GM21390 (cell line): ENCODE data around the gene NCBP1.
"Not testable (repeated sequence)": the region's sequence is repeated elsewhere in the genome, so short reads cannot be mapped to it uniquely, and the experiment has no call there.

Experiments
- ATAC-seq: cut with Tn5 transposase; IDR thresholded peaks from one replicate; pipeline ENCODE4 v1.9.1; 2021; ENCODE audit not compliant: unreplicated experiment

Gene NCBP1

DNA sequence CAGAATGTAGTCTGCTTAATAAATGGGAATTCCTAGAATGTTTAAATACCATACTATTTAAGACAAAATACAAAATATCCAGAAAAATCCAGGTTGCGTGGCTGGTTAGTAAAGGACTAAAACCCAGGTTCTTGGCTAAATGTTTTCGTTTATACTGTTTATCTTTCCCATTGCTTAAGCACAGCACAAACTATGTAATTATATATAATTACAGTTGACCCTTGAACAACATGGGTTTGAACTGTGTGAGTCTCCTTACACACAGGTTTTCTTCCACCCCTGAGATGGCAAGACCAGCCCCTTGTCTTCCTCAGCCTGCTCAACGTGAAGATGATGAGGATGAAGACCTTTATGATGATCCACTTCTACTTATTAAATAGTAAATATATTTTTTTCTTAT lies 38.8 kb downstream of the NCBP1 start:
- no peak for ATAC-seq

DNA sequence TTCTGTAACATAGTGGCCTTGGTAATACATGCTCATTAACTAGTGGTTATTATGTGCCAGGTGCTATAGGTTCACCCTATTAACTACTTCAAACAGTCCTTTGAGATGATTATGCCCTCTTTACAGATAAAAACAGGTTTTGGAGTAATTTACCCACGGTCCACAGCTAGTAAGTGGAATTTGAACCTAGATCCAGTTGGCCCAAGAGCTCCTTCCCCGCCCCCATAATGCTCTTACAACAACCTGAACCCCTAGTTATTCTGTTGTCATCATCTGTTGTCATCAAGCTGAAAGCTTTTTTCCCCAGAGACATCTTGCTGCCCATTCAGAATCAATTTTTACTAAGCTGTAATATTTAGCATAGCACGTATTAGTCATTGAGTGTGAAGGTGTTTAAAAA lies 40.3 kb downstream of the NCBP1 start:
- ATAC-seq, result no peak

DNA sequence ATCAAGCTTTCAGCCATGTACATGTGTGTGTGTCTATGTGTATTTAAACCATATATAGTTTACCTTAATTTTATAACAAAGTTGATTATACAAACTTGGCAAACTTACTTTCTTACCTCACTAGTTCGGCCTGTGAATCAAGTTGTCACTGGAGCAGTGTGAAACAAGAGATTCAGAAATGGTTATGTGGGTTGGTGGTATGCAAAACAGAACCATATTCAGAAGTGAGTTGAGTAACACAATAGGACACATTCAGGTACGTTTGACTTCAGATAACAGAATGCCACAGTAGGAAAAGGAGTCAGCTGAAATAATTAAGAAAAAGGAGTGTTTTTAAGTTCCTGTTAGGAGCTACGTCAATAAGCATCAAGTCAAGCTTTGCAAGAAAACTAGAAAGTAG lies 42.0 kb downstream of the NCBP1 start:
- ATAC-seq, result no peak

DNA sequence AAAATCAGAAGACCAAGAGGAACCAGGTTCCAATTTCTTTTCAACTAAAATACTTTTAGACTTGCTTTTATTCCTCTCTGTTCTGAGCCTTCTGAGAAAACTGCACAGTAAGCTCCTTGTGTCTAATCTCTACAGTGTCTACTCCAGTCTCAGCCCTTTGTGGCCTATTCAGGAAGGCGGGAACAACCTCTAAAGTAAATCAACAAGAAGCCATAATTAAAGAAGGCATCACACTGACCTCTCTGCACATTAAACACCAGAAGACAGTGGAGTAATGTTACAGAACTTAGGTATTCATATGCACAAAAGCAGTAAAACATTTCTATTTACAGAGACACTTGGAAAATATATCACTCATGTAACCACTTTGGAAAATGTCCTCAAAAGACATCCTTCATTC lies 48.6 kb downstream of the NCBP1 start:
- no peak for ATAC-seq

DNA sequence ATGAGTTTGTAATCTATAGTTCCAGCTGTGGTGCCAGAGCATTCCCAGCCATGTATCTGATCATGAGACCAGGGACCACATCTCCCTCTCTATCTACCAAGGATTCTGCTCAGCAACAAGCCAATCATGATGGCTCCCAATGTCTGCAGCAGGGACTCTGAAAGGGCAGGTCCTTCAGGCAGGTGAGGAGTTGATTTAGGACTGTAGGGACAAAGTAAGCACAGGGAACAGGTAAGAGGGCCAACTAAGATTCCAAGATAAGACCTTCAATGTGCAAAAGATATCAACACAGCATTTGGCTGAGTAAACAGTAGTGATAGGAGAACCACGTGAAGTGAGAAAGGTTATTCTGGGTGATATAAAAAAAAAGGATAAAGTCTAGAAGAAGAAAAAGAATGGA lies 55.0 kb downstream of the NCBP1 start:
- ATAC-seq, result no peak

DNA sequence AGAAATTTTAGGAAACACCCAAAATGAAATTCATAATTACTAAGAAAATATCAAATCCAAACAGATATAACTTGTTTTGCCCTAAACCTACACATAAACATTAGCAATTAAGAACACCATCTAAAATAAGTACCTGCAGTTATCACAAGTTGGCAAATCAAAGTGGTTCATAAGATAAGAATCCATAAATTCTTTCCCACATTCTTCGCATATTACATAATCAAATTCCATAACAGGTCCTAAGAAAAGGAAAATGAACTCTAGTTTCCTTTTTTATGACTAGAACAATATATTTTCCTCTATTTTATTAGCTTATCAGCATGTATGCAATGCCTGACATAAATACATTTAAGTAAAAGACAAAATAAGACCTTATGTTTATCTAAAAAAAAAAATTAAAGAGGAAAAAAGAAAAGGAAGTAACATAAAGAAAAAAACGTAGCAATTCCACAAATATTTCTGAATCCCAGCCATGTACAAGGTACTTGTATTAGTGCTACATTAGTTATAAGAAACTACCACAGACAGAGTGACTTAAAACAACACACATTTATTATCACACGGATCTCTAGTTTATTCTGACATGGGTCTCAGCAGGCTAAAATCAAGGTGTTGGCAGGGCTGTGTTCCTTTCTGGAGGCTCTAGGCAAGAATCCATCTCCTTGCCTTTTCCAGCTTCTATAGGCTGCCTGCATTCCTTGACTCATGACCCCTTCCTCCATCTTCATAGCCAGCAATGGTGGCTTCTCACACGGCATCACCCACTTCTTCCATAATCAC lies 56.0 kb downstream of the NCBP1 start:
- no peak for ATAC-seq

DNA sequence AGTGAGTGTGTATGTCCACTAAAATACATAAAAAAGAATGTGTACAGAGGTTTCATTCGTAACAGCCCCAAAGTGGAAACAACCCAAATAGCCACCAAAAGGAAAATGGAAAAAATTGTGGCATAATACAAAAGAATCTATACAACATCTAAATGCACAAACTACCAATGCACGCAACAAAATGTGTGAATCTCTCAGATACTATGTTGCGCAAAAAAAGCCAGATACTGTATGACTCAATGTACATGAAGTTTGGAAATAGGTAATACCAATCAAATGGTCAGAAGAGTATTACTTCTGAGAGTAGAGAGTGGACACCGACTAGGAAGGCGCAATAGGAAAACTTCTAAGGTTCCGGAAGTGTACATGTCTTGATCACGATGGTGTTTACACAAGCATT lies 61.1 kb downstream of the NCBP1 start:
- no peak for ATAC-seq

DNA sequence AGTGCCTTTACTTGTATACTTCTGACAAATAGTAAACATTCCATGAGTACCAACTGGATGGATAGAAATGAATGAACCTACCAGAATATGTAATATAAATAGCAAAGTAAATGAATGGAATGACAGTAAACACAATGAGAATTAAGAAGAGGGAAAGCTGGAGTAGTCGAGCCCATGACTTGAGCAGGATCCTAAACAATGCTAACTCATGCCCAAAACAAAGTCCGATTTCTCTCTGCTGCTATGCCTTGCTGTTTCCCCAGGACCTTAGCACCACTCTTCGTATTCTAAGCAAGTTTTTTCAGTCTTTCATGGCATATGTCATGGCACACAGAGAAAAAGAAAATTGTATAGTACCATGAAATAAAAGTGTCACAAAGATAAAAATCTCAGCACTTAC lies 61.8 kb downstream of the NCBP1 start:
- no peak for ATAC-seq

DNA sequence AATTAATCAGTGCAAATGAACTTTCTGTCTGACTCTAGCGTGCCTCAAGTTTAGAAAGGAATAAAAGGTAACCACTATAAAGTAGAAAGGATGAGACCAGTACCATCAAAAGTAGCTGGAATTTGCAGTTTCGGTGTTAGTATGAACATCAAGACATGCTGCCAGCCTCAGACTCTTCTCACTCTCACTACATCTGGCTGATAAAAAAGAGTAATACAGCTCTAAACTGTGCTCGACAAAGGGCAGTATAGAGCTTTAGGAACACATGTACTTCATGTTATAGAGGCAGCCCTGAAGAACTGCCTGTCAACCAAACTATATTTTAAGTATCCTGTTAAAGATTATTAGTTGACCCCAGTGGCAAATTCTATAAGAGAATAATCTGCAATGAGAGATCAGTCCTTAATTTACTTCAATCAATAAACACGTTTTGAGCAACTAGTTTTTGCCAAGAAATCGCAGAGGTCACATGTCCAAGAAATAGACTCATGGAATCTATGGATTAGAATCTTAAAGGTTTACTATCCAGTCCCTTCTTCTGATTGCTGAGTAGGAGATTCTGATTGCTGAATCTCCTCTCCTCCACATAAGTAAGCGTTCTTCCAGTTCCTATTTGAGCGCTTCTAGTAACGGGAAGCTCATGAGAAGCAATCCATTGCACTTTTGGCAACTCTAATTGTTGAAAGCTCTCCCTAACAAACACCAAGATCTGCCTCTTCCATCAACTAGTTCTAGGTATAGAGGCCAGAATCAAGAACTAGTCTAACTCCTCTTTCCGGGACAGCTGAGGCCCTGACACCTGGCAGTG lies 62.6 kb downstream of the NCBP1 start:
- ATAC-seq, result no peak

DNA sequence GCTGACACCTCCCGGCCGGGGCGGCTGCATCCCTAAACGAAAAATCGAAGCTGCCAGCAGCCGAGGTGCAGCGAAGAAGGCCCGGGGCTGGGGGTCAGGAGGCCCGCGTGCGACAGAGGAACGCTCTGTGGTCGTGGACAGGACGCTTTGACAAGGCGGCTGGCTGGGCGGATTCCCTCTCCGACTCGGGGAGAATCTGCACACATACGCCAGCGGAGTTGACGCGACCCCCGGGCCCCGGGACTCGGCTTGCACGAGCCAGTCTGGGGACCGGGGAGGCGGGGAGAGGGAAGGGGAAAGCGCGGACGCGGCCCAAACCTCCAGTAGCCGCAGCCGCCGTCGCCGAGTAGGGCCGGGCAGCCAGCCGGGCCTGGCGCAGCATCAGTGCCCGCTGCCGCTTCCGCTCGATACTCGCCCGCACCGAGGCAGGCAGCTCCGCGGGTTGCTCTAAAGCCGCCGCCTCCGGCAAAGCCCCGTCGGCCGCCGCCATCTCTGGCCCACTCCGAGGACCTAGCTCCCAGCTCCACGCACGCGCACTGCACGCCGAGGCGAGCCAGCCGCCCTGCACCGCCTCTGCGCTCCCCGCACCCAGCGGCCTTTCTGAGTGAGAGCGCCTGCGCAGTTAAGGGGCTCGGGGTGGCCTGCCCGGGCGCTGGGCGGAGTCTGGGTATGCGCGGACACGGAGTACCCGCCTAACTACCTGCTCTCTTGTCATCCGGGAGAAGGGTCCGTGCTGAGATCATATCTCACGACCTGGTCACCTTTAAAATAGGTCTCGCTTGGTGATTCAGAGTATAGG lies 63.4 kb downstream of the NCBP1 start, which contains the start of gene XPA:
Gene XPA (minus strand): TSS at position 538 of the 799 bp plus-strand sequence. CDS start 48 bp downstream, at position 490.
- ATAC-seq, result peak; percentile 86

DNA sequence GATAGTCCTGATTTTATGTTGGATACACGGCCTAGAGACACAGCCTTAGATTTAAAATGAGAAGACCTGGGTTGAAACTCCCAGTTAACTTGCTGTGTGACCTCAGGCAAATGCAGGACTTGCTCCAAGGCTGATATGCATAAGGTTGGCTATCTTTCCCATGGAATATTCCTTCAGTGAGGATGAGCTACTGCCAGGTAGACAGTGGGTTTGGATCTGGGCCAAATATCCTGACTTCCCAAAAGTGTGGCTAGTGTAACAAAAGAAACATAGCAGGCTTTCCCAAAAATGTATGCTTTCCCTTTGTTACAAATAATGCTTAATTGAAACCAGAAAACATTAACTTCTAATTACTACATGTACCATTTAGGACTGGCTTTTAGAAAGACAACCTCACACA lies 64.2 kb downstream of the NCBP1 start:
- no peak for ATAC-seq

DNA sequence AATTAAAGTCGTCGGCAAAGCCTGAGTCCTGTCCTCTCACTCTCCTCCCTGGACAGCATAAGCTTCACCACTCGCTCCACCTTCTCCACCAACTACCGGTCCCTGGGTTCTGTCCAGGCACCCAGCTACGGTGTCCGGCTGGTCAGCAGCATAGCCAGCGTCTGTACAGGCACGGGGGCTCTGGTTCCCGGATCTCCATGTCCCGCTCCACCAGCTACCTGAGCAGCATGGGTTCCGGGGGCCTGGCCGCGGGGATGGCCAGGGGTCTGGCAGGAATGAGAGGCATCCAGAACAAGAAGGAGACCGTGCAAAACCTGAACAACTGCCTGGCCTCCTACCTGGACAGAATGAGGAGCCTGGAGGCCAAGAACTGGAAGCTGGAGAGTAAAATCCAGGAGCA lies 65.2 kb downstream of the NCBP1 start:
- ATAC-seq, result no peak

DNA sequence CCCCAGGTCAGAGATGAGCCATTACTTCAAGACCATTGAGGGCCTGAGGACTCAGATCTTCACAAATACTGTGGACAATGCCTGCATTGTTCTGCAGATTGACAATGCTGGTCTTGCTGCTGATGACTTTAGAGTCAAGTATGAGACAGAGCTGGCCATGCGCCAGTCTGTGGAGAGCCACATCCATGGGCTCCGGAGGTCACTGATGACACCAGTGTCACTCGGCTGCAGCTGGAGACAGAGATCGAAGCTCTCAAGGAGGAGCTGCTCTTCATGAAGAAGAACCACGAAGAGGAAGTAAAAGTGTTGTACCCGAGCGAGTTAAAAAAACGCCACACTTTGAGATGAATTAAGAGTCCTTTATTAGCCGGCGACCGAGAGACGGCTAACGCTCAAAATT lies 65.7 kb downstream of the NCBP1 start:
- not testable (repeated sequence) for ATAC-seq

DNA sequence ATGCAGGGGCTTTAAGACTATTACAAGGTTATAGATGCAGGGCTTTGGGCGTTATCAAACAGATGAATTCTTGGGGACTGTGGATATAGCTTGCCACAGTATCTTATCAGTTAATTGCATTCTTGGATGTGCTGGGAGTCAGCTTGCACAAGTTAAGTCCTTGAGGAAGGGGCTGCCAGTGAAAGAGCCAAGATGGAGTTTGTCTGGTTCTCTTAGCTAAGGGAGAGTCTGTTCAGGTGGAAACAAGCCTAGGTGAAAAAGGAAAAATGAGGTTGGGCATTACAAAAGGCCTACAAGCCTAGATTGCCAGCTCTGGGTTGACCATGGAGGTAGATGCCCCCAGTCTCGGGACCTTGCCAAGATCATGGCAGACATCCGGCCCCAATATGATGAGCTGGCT lies 66.2 kb downstream of the NCBP1 start:
- ATAC-seq, result not testable (repeated sequence)

DNA sequence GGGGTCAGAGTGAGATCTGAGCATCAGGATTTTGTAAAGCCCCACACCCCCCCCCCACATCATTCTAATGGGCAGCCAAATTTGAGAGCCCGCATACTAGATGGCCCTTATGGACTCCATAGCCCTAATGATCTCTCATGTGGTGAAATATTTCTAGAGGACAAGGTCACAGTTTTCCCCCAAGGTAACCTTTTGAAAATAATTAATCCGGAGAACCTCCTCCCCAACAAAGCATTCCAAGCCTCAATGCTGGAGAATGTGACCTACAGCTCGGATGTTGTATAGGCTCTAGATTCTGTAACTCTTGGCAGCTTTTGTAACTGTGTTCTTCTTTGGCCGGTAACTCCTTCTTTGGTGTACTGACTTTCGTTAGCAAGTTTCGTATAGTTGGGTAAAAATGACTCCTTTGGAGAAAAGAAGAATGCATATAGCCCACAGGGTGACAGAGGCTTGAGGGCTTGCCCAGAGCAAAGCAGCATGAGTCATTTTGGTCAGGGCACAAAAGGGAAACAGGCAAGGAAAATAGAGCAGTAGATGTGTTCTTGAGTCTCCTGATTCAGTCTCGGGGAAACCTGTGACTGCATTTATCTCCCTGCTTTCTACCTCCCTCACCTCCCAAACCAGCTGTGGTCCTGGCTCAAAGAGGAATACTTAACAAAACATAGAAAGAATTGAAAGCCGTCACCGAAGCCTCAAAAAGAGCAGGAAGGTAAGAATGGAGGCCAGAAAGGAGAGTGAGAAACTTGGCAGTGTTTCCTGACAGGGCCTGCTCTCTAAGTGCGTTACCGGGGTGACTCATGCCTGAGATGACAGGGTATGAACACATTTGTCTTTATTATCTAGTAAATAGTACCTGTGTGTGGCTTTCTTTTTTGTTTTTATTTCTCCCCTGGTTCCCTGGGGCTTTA lies 70.1 kb downstream of the NCBP1 start:
- ATAC-seq, result no peak

DNA sequence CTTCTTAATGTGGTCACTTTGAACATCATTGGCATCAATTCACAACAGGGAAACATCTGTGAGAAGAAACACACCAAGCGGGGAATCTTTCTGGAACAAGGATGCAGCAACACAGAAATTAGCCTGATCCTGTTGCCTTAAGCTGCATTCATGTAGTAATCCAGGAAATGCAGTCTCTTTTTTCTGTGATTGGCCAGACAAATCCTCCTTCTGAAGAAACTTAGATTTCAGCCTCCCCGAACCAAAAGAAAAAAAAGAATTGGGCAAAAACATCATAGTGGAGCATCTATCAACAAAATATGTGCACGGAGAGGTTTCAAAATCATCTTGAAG lies 70.7 kb downstream of the NCBP1 start:
- ATAC-seq, result no peak

DNA sequence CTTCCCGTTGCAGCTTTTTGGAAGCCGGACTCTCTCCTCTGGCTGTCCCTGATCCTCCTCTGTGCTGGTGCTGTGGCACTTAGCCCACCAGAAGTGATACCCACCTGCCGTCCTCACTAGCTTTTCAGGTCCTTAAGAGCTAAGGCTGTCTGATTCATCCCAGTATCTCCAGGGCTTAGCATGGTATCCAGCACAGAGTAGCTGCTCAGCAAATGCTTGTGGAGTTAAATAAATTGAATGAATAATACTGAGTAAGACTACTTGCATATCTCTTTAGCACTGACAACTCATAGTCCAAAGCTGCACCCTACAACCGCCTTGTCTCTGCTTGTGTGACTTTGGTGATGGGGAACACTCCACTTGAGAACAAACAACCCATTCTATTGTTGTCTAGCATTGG lies 71.2 kb downstream of the NCBP1 start:
- ATAC-seq, result no peak

DNA sequence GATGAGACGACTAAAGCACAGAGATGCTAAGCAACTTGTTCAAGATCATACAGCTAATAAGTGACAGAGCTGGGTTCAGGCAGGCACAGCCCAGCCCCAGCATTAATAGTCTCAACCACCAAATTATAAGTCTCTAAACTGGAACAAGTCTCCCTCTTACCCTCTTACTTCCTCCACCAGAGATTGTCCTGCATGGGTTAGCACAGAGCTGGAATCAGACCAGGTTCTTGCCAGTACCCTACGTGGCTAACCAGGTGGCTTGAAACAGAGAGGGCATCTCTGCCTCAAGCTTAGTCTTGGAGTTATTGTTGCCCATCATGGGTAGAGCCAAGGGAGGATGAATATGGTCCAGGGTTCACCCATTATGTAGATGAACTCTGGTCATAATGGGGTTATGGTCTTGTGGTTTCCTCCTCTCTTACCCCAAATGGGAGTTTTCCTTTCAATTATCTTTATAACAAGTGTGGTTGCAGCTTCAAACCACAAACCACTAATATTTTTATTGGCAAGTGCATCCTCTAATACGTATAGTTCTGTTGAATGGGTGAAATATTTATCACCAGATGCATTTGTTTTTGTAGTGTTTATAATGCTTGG lies 71.8 kb downstream of the NCBP1 start:
- ATAC-seq, result no peak

DNA sequence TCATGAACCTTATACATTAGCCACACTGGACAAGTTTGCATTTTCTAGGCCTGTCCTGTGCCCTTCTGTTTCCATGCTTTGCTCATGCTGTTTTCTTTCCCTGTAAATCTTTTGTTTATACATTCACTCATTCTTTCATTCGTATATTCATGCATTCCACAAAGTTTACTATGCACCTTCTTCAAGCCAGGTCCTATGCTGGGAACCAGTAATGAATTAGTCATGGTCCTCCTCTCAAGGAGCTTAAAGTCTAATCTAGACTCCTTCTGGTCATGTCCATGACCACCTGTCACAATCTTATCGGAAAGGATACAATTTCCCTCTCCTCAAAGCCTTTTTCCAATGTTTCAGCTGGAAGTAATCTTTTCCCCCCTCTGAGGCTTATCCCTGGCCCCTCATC lies 72.6 kb downstream of the NCBP1 start:
- no peak for ATAC-seq
